Measurements from ENCODE around the gene TGFB2.

- TF ChIP-seq CTCF (IDR thresholded peaks at IDR 0.05), result no peak
- no peak for TF ChIP-seq POLR2A (IDR thresholded peaks at IDR 0.05)
Observed at GRCh38 chr1:218430822-218431221, 85.7 kb downstream of the TGFB2 start.
